Kidney capillary endothelial cell (primary cell): ENCODE data around the gene IL2RA.
"Not testable (repeated sequence)": the region's sequence is repeated elsewhere in the genome, so short reads cannot be mapped to it uniquely, and the experiment has no call there.

Source experiments
- DNase-seq: peaks from one replicate; pipeline ENCODE4 v3.0.0-alpha.2; 2018; ENCODE audit warnings: low spot score

The IL2RA gene

GRCh38 chr10:6082496-6083395 lies 20.6 kb upstream of the IL2RA start:
- no peak for DNase-seq

- no peak for DNase-seq
Observed at GRCh38 chr10:6080417-6080973, 18.3 kb upstream of the IL2RA start.

GRCh38 chr10:6079044-6079443 lies 16.9 kb upstream of the IL2RA start:
- DNase-seq: no peak

- DNase-seq: no peak
Observed at GRCh38 chr10:6077071-6077675, 15.0 kb upstream of the IL2RA start.

- DNase-seq: no peak
Observed at GRCh38 chr10:6074489-6075301, 12.5 kb upstream of the IL2RA start.

- no peak for DNase-seq
Observed at GRCh38 chr10:6072215-6072934, 10.2 kb upstream of the IL2RA start.

- no peak for DNase-seq
Observed at GRCh38 chr10:6071181-6072175, 9.3 kb upstream of the IL2RA start.

GRCh38 chr10:6070660-6071059 lies 8.5 kb upstream of the IL2RA start:
- no peak for DNase-seq

- no peak for DNase-seq
Observed at GRCh38 chr10:6069081-6069931, 7.1 kb upstream of the IL2RA start.

- DNase-seq: no peak
Observed at GRCh38 chr10:6068422-6068821, 6.3 kb upstream of the IL2RA start.

GRCh38 chr10:6068006-6068405 lies 5.8 kb upstream of the IL2RA start:
- DNase-seq: no peak

GRCh38 chr10:6067457-6067856 lies 5.3 kb upstream of the IL2RA start:
- DNase-seq: no peak

GRCh38 chr10:6065835-6066234 lies 3.7 kb upstream of the IL2RA start:
- no peak for DNase-seq

- no peak for DNase-seq
Observed at GRCh38 chr10:6065406-6065805, 3.2 kb upstream of the IL2RA start.

- not testable (repeated sequence) for DNase-seq
Observed at GRCh38 chr10:6064726-6065125, 2.6 kb upstream of the IL2RA start.

- no peak for DNase-seq
Observed at GRCh38 chr10:6064119-6064518, 2.0 kb upstream of the IL2RA start.

GRCh38 chr10:6061056-6061455 lies 1.1 kb downstream of the IL2RA start:
- DNase-seq: no peak

- DNase-seq: no peak
Observed at GRCh38 chr10:6059506-6059905, 2.7 kb downstream of the IL2RA start.

GRCh38 chr10:6058682-6059475 lies 3.3 kb downstream of the IL2RA start:
- DNase-seq: no peak
